Measurements from ENCODE around the gene RER1. TPM values are rescaled to one million over a fixed set of nuclear protein-coding genes. Genes with fewer than 3 reads are reported as not detected.
A peak's percentile ranks its signal among the peaks of the same experiment; 100 is the strongest.

The RER1 gene
- total RNA-seq, 1 donor from 2014 or later: 105 TPM

- intact Hi-C loops (cut with micrococcal nuclease): no loop called here
- no peak for TF ChIP-seq CTCF (IDR thresholded peaks at IDR 0.05)
- H3K9me3 Mint-ChIP-seq: no peaks in the 10 kb centered on the region
- CTCF ChIA-PET: no interaction called here
- H3K27me3 Mint-ChIP-seq: no peaks in the 10 kb centered on the region
- H3K36me3 Mint-ChIP-seq (ENCODE audit: low read depth): peaks cover 18% of the 10 kb centered on the region
- POLR2A ChIA-PET: no interaction called here
- H3K27ac Mint-ChIP-seq: no peak overlapping the region
- peaks cover 7% of the 10 kb centered on the region for H3K4me1 Mint-ChIP-seq
- DNase-seq: no peak
- ATAC-seq (ENCODE audit: low read depth): no peak
- no peak overlapping the region for H3K4me3 Mint-ChIP-seq
These were observed 18.8 kb upstream of the RER1 start for GRCh38 chr1:2372551-2373490.

- intact Hi-C loops (cut with micrococcal nuclease): no loop called here
- DNase-seq: peak; percentile 12
- Mint-ChIP-seq H3K27me3 (no peaks in the 10 kb centered on the region), H3K36me3 (ENCODE audit: low read depth) (peaks cover 14% of the 10 kb centered on the region), H3K4me1 (peaks cover 8% of the 10 kb centered on the region), H3K4me3 (no peak overlapping the region), H3K27ac (no peak overlapping the region), H3K9me3 (no peaks in the 10 kb centered on the region)
- POLR2A ChIA-PET: no interaction called here
- TF ChIP-seq CTCF (IDR thresholded peaks at IDR 0.05): no peak
- CTCF ChIA-PET: no interaction called here
- ATAC-seq (ENCODE audit: low read depth): no peak
These were observed 17.9 kb upstream of the RER1 start for GRCh38 chr1:2373551-2374251.

- Mint-ChIP-seq H3K4me1 (peaks cover 16% of the 10 kb centered on the region), H3K4me3 (no peak overlapping the region), H3K27ac (no peak overlapping the region), H3K36me3 (ENCODE audit: low read depth) (peaks cover 14% of the 10 kb centered on the region), H3K27me3 (no peaks in the 10 kb centered on the region), H3K9me3 (no peaks in the 10 kb centered on the region)
- no peak for TF ChIP-seq CTCF (IDR thresholded peaks at IDR 0.05)
- ATAC-seq (ENCODE audit: low read depth): no peak
- peak; percentile 7 for DNase-seq
- intact Hi-C loops (cut with micrococcal nuclease): no loop called here
- CTCF ChIA-PET: no interaction called here
- POLR2A ChIA-PET: no interaction called here
These were observed 17.1 kb upstream of the RER1 start for GRCh38 chr1:2374252-2375155.

GRCh38 chr1:2375246-2375922 is 16.3 kb upstream of the RER1 start:
- ChIA-PET CTCF (no interaction called here), POLR2A (no interaction called here)
- Mint-ChIP-seq H3K4me1 (peaks cover 23% of the 10 kb centered on the region), H3K4me3 (no peak overlapping the region), H3K9me3 (no peaks in the 10 kb centered on the region), H3K27me3 (no peaks in the 10 kb centered on the region), H3K36me3 (ENCODE audit: low read depth) (peaks cover 9% of the 10 kb centered on the region), H3K27ac (no peak overlapping the region)
- DNase-seq: no peak
- TF ChIP-seq CTCF (IDR thresholded peaks at IDR 0.05): no peak
- intact Hi-C loops (cut with micrococcal nuclease): no loop called here
- ATAC-seq (ENCODE audit: low read depth): no peak
